Measurements from ENCODE around the gene GNG13.
"Not testable (repeated sequence)": the region's sequence is repeated elsewhere in the genome, so short reads cannot be mapped to it uniquely, and the experiment has no call there.

The GNG13 gene

GRCh38 chr16:799948-800833, at the start of gene GNG13:
Gene GNG13, minus strand, starts transcription at chr16:800734. Its CDS starts 1,657 bp downstream, at chr16:799077.
- no peak within 1 kb of the TSS for H3K4me3 ChIP-seq
- H3K27ac ChIP-seq: no peak within 1 kb of the TSS

- H3K27ac ChIP-seq: no peak overlapping the region
- no peak overlapping the region for H3K4me3 ChIP-seq
These were observed 48.1 kb upstream of the GNG13 start for GRCh38 chr16:848510-849253.

- no peak overlapping the region for H3K4me3 ChIP-seq
These were observed 47.3 kb upstream of the GNG13 start for GRCh38 chr16:847681-848445.

GRCh38 chr16:847151-847550, 46.6 kb upstream of the GNG13 start:
- no peak overlapping the region for H3K27ac ChIP-seq
- H3K4me3 ChIP-seq: no peak overlapping the region

More at GRCh38 chr16:847681-848445, 47.3 kb upstream of the GNG13 start:
- H3K27ac ChIP-seq: no peak overlapping the region

- Histone ChIP-seq H3K27ac (no peak overlapping the region), H3K4me3 (no peak overlapping the region)
These were observed 44.8 kb upstream of the GNG13 start for GRCh38 chr16:845351-845745.

- H3K4me3 ChIP-seq: no peak overlapping the region
- H3K27ac ChIP-seq: no peak overlapping the region
These were observed 44.3 kb upstream of the GNG13 start for GRCh38 chr16:844638-845350.

GRCh38 chr16:843771-844170, 43.2 kb upstream of the GNG13 start:
- no peak overlapping the region for H3K4me3 ChIP-seq
- H3K27ac ChIP-seq: no peak overlapping the region

- Histone ChIP-seq H3K4me3 (no peak overlapping the region), H3K27ac (no peak overlapping the region)
These were observed 42.4 kb upstream of the GNG13 start for GRCh38 chr16:842711-843560.

GRCh38 chr16:842061-842476, 41.5 kb upstream of the GNG13 start:
- Histone ChIP-seq H3K27ac (no peak overlapping the region), H3K4me3 (no peak overlapping the region)

GRCh38 chr16:841455-842060, 41.0 kb upstream of the GNG13 start:
- Histone ChIP-seq H3K4me3 (no peak overlapping the region), H3K27ac (no peak overlapping the region)

- H3K27ac ChIP-seq: no peak overlapping the region
- H3K4me3 ChIP-seq: no peak overlapping the region
These were observed 40.3 kb upstream of the GNG13 start for GRCh38 chr16:840561-841454.

- Histone ChIP-seq H3K27ac (no peak overlapping the region), H3K4me3 (no peak overlapping the region)
These were observed 39.3 kb upstream of the GNG13 start for GRCh38 chr16:839643-840408.

GRCh38 chr16:838741-839140, 38.2 kb upstream of the GNG13 start:
- Histone ChIP-seq H3K27ac (no peak overlapping the region), H3K4me3 (no peak overlapping the region)

- H3K4me3 ChIP-seq: not testable (repeated sequence)
These were observed 36.3 kb upstream of the GNG13 start for GRCh38 chr16:836822-837221.

GRCh38 chr16:836221-836620, 35.7 kb upstream of the GNG13 start:
- no peak overlapping the region for H3K27ac ChIP-seq
- H3K4me3 ChIP-seq: no peak overlapping the region

More at GRCh38 chr16:836822-837221, 36.3 kb upstream of the GNG13 start:
- H3K27ac ChIP-seq: not testable (repeated sequence)

GRCh38 chr16:835373-835772, 34.8 kb upstream of the GNG13 start:
- Histone ChIP-seq H3K4me3 (no peak overlapping the region), H3K27ac (no peak overlapping the region)

GRCh38 chr16:833411-833810, 32.9 kb upstream of the GNG13 start:
- H3K4me3 ChIP-seq: no peak overlapping the region
- H3K27ac ChIP-seq: no peak overlapping the region
